Liver (tissue), 9 donors: ENCODE data around the gene WLS. TPM values are rescaled to one million over a fixed set of nuclear protein-coding genes. Genes with fewer than 3 reads are reported as not detected.

ENCODE experiments used
- DNase-seq: peaks from one replicate; pipeline ENCODE4 v3.0.0-alpha.2; 2017; ENCODE audit warnings: low spot score
- H3K27ac ChIP-seq, 2 donors: one replicate each; pipeline ENCODE4 v1.7.0; 2013; ENCODE audit warnings: inconsistent platforms in 2 of 2, low read length in 2 of 2, control low read depth in 1 of 2, low read depth in 1 of 2, mild to moderate bottlenecking in 1 of 2
- H3K27me3 ChIP-seq, 4 donors: one replicate each; pipeline versions ENCODE4 v1.6.1 to v1.7.0; 2013; ENCODE audit warnings: low read length in 3 of 4, inconsistent platforms in 1 of 4, mild to moderate bottlenecking in 1 of 4, moderate library complexity in 1 of 4; ENCODE audit not compliant: control insufficient read depth in 4 of 4, insufficient read depth in 4 of 4
- H3K36me3 ChIP-seq, 4 donors: one replicate each; pipeline versions ENCODE4 v1.6.1 to v1.7.0; 2013; ENCODE audit warnings: low read length in 3 of 4, mild to moderate bottlenecking in 3 of 4, low read depth in 1 of 4, moderate library complexity in 1 of 4; ENCODE audit not compliant: control insufficient read depth in 4 of 4, insufficient read depth in 3 of 4
- H3K4me1 ChIP-seq, 4 donors: one replicate each; pipeline versions ENCODE4 v1.6.1 to v1.7.0; 2013; ENCODE audit warnings: low read length in 3 of 4, mild to moderate bottlenecking in 3 of 4, moderate library complexity in 1 of 4; ENCODE audit not compliant: control insufficient read depth in 4 of 4, insufficient read depth in 4 of 4
- H3K4me3 ChIP-seq, 3 donors: one replicate each; pipeline versions ENCODE4 v1.6.1 to v1.7.0; 2013; ENCODE audit warnings: low read length in 3 of 3, control low read depth in 1 of 3, low read depth in 1 of 3, mild to moderate bottlenecking in 1 of 3
- H3K9ac ChIP-seq, 2 donors: one replicate each; pipeline ENCODE4 v1.7.0; 2013; ENCODE audit warnings: low read length in 2 of 2, mild to moderate bottlenecking in 2 of 2, moderate library complexity in 2 of 2, control low read depth in 1 of 2, low read depth in 1 of 2
- H3K9me3 ChIP-seq, 4 donors: one replicate each; pipeline versions ENCODE4 v1.6.1 to v1.7.0; 2013; ENCODE audit warnings: low read length in 3 of 4; ENCODE audit not compliant: control insufficient read depth in 4 of 4
- CTCF ChIP-seq: fragments of 150-350 bp; IDR thresholded peaks from 2 replicates; pipeline ENCODE4 v1.5.1; 2017; ENCODE audit warnings: improper control_type of control experiment, low read depth, low read length; ENCODE audit not compliant: missing input control
- EGR1 ChIP-seq, 2 donors: IDR thresholded peaks; 2 replicates each; pipeline ENCODE4 v1.6.1; 2016 to 2018; ENCODE audit warnings: antibody characterized with exemption in 2 of 2, low read depth in 2 of 2
- FOXA1 ChIP-seq: IDR thresholded peaks from 2 replicates; pipeline ENCODE4 v1.6.1; 2016; ENCODE audit warnings: antibody characterized with exemption
- FOXA2 ChIP-seq: IDR thresholded peaks from 2 replicates; pipeline ENCODE4 v1.6.1; 2016; ENCODE audit warnings: antibody characterized with exemption
- GABPA ChIP-seq, 2 donors: IDR thresholded peaks in 1 of 2; conservative IDR thresholded peaks in 1 of 2; 2 replicates each; pipeline ENCODE4 v1.6.1; 2016; ENCODE audit warnings: antibody characterized with exemption in 2 of 2, mild to moderate bottlenecking in 1 of 2, moderate library complexity in 1 of 2
- HNF4A ChIP-seq, 2 donors: conservative IDR thresholded peaks; 2 replicates each; pipeline ENCODE4 v1.6.1; 2016; ENCODE audit warnings: antibody characterized with exemption in 2 of 2, mild to moderate bottlenecking in 2 of 2
- HNF4G ChIP-seq: IDR thresholded peaks from 2 replicates; pipeline ENCODE4 v1.6.1; 2016; ENCODE audit warnings: antibody characterized with exemption
- JUND ChIP-seq, 2 donors: IDR thresholded peaks; 2 replicates each; pipeline ENCODE4 v1.6.1; 2016; ENCODE audit warnings: antibody characterized with exemption in 2 of 2
- NR2F2 ChIP-seq: IDR thresholded peaks from 2 replicates; pipeline ENCODE4 v1.6.1; 2016; ENCODE audit warnings: antibody characterized with exemption
- RAD21 ChIP-seq, 2 donors: IDR thresholded peaks; 2 replicates each; pipeline ENCODE4 v1.6.1; 2016; ENCODE audit warnings: antibody characterized with exemption in 2 of 2, mild to moderate bottlenecking in 2 of 2
- RXRA ChIP-seq, 2 donors: IDR thresholded peaks; 2 replicates each; pipeline ENCODE4 v1.6.1; 2017 to 2018; ENCODE audit warnings: antibody characterized with exemption in 2 of 2, mild to moderate bottlenecking in 1 of 2
- SP1 ChIP-seq: IDR thresholded peaks from 2 replicates; pipeline ENCODE4 v1.6.1; 2018; ENCODE audit warnings: antibody characterized with exemption, mild to moderate bottlenecking
- TAF1 ChIP-seq: conservative IDR thresholded peaks from 2 replicates; pipeline ENCODE4 v1.6.1; 2016; ENCODE audit warnings: antibody characterized with exemption, mild to moderate bottlenecking
- YY1 ChIP-seq: IDR thresholded peaks from 2 replicates; pipeline ENCODE4 v1.6.1; 2016; ENCODE audit warnings: antibody characterized with exemption, mild to moderate bottlenecking
- WGBS: extraction: QIAGEN DNeasy Blood & Tissue Kit; methylation state at CpG from one replicate; pipeline ENCODE4 v1.1.7; 2013; 5-methylcytosine and 5-hydroxymethylcytosine counted together
- polyA plus RNA-seq, 2 donors: library from polyadenylated mRNA; stranded (reverse) in 1 of 2; unstranded in 1 of 2; fragments of 200-250 nt in 1 of 2; fragments of >200 nt in 1 of 2; fragmentation: Nextera tagmentation in 1 of 2; extraction: Ambion mirVana in 1 of 2; gene quantifications; one replicate each; pipeline versions ENCODE4 v1.2.1 to v1.2.3, GENCODE V29; 2013 to 2015
- total RNA-seq, 2 donors: library from RNA; depleted of rRNA; stranded (reverse); fragments of >200 nt; gene quantifications; one replicate each; pipeline ENCODE4 v1.2.3, GENCODE V29; 2014
- TF ChIP-seq, protein P1 (sequence below): IDR thresholded peaks from 2 replicates; pipeline ENCODE4 v1.6.1; 2016; ENCODE audit warnings: antibody characterized with exemption
- TF ChIP-seq, protein P2 (sequence below): IDR thresholded peaks from 2 replicates; pipeline ENCODE4 v1.6.1; 2016; ENCODE audit warnings: antibody characterized with exemption
- TF ChIP-seq, protein P3 (sequence below): IDR thresholded peaks from 2 replicates; pipeline ENCODE4 v1.6.1; 2016; ENCODE audit warnings: antibody characterized with exemption
- TF ChIP-seq, protein P4 (sequence below): IDR thresholded peaks from 2 replicates; pipeline ENCODE4 v1.6.1; 2016; ENCODE audit warnings: antibody characterized with exemption, mild to moderate bottlenecking
- donor health status: healthy.
- donor health status: healthy.
- donor health status: healthy.
- donor health status: healthy.
- donor health status: healthy.

The WLS gene
- total and polyA plus RNA-seq, 4 donors, result 3.2 to 12.5 (median 7.7) TPM

- no peak overlapping the region for H3K9ac ChIP-seq
Observed at GRCh38 chr1:68142036-68142435, 90.3 kb downstream of the WLS start.

More at GRCh38 chr1:68142036-68142435, 90.3 kb downstream of the WLS start:
- TF ChIP-seq RAD21 (IDR thresholded peaks at IDR 0.05) (no peak), GABPA (IDR thresholded peaks at IDR 0.05 in 1 of 2, conservative IDR thresholded peaks at IDR 0.05 in 1 of 2) (no peak), RXRA (IDR thresholded peaks at IDR 0.05) (no peak), CTCF (no peak), EGR1 (IDR thresholded peaks at IDR 0.05; ENCODE audit: low read depth in 2 of 2) (no peak), SP1 (no peak), NR2F2 (no peak), HNF4G (no peak), FOXA2 (no peak), JUND (IDR thresholded peaks at IDR 0.05) (no peak), YY1 (no peak), FOXA1 (no peak), HNF4A (conservative IDR thresholded peaks at IDR 0.05) (no peak), TAF1 (no peak)
- TF ChIP-seq, protein P1, sequence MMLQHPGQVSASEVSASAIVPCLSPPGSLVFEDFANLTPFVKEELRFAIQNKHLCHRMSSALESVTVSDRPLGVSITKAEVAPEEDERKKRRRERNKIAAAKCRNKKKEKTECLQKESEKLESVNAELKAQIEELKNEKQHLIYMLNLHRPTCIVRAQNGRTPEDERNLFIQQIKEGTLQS, result no peak
- TF ChIP-seq, protein P2, sequence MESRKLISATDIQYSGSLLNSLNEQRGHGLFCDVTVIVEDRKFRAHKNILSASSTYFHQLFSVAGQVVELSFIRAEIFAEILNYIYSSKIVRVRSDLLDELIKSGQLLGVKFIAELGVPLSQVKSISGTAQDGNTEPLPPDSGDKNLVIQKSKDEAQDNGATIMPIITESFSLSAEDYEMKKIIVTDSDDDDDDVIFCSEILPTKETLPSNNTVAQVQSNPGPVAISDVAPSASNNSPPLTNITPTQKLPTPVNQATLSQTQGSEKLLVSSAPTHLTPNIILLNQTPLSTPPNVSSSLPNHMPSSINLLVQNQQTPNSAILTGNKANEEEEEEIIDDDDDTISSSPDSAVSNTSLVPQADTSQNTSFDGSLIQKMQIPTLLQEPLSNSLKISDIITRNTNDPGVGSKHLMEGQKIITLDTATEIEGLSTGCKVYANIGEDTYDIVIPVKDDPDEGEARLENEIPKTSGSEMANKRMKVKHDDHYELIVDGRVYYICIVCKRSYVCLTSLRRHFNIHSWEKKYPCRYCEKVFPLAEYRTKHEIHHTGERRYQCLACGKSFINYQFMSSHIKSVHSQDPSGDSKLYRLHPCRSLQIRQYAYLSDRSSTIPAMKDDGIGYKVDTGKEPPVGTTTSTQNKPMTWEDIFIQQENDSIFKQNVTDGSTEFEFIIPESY, result no peak
- TF ChIP-seq, protein P3, sequence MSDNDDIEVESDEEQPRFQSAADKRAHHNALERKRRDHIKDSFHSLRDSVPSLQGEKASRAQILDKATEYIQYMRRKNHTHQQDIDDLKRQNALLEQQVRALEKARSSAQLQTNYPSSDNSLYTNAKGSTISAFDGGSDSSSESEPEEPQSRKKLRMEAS, result no peak
- TF ChIP-seq, protein P4, sequence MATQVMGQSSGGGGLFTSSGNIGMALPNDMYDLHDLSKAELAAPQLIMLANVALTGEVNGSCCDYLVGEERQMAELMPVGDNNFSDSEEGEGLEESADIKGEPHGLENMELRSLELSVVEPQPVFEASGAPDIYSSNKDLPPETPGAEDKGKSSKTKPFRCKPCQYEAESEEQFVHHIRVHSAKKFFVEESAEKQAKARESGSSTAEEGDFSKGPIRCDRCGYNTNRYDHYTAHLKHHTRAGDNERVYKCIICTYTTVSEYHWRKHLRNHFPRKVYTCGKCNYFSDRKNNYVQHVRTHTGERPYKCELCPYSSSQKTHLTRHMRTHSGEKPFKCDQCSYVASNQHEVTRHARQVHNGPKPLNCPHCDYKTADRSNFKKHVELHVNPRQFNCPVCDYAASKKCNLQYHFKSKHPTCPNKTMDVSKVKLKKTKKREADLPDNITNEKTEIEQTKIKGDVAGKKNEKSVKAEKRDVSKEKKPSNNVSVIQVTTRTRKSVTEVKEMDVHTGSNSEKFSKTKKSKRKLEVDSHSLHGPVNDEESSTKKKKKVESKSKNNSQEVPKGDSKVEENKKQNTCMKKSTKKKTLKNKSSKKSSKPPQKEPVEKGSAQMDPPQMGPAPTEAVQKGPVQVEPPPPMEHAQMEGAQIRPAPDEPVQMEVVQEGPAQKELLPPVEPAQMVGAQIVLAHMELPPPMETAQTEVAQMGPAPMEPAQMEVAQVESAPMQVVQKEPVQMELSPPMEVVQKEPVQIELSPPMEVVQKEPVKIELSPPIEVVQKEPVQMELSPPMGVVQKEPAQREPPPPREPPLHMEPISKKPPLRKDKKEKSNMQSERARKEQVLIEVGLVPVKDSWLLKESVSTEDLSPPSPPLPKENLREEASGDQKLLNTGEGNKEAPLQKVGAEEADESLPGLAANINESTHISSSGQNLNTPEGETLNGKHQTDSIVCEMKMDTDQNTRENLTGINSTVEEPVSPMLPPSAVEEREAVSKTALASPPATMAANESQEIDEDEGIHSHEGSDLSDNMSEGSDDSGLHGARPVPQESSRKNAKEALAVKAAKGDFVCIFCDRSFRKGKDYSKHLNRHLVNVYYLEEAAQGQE, result no peak
- H3K4me3 ChIP-seq, result no peak overlapping the region
- DNase-seq, result no peak
- H3K36me3 ChIP-seq, result no peaks in the 10 kb centered on the region
- no peaks in the 10 kb centered on the region for H3K9me3 ChIP-seq
- WGBS, result 89% methylated on average over 5 of the region's 5 CpGs
- no peak overlapping the region for H3K27ac ChIP-seq
- H3K27me3 ChIP-seq, result no peaks in the 10 kb centered on the region
- H3K4me1 ChIP-seq, result peaks cover 11 to 33% (median 27%) of the 10 kb centered on the region in 4 donors
